Calu3 (cell line): ENCODE measurements around the gene CTSA. TPM values are rescaled to one million over a fixed set of nuclear protein-coding genes. Genes with fewer than 3 reads are reported as not detected.

Experiments
- BruUV-seq: library from RNA; stranded (reverse); fragments of 400-500 nt; replicated peaks from 2 replicates; lab custom pipeline; 2021; lab: Mats Ljungman, UMichigan
- CTCF ChIA-PET: fragments of 300-600 bp; sonication (Branson Sonifier 250); formaldehyde crosslinking; loops from one replicate; lab custom pipeline; 2022; ENCODE audit warnings: antibody characterized with exemption; lab: Charles Lee
- DNase-seq: peaks from one replicate; pipeline ENCODE4 v3.0.0; 2022
- H3K27ac Mint-ChIP-seq: one replicate; pipeline ENCODE4 v1.8.0; 2022; ENCODE audit warnings: mixed read lengths; ENCODE audit not compliant: unreplicated experiment
- H3K27me3 Mint-ChIP-seq: one replicate; pipeline ENCODE4 v1.8.0; 2022; ENCODE audit warnings: mixed read lengths; ENCODE audit not compliant: unreplicated experiment
- H3K36me3 Mint-ChIP-seq: one replicate; pipeline ENCODE4 v1.8.0; 2022; ENCODE audit warnings: mild to moderate bottlenecking, moderate library complexity, mixed read lengths; ENCODE audit not compliant: insufficient read depth, unreplicated experiment
- H3K4me1 Mint-ChIP-seq: one replicate; pipeline ENCODE4 v1.8.0; 2022; ENCODE audit warnings: mild to moderate bottlenecking, low read depth, mixed read lengths; ENCODE audit not compliant: unreplicated experiment
- H3K4me3 Mint-ChIP-seq: one replicate; pipeline ENCODE4 v1.8.0; 2022; ENCODE audit warnings: mild to moderate bottlenecking, low read depth, moderate library complexity, mixed read lengths; ENCODE audit not compliant: unreplicated experiment
- H3K9me3 Mint-ChIP-seq: one replicate; pipeline ENCODE4 v1.8.0; 2022; ENCODE audit warnings: low read depth, mixed read lengths; ENCODE audit not compliant: unreplicated experiment
- CTCF ChIP-seq: fragments of 200-600 bp; IDR thresholded peaks from one replicate; pipeline ENCODE4 v1.8.0; 2022; ENCODE audit warnings: antibody characterized with exemption; ENCODE audit not compliant: unreplicated experiment
- intact Hi-C: fragments of 100-400 bp; cut with micrococcal nuclease; formaldehyde crosslinking; loops from one replicate; pipeline ENCODE4 v1.10.0; 2022; ENCODE audit not compliant: unreplicated experiment
- total RNA-seq: library from RNA; stranded (reverse); gene quantifications from 2 replicates; pipeline ENCODE4 v1.2.3, GENCODE V29; 2022

The CTSA gene
- total RNA-seq, 1 experiment from 2014 or later, result 164 TPM

GRCh38 chr20:45909336-45909808 lies 18.2 kb downstream of the CTSA start:
- Mint-ChIP-seq H3K4me3 (no peak overlapping the region), H3K27ac (no peak overlapping the region), H3K27me3 (peaks cover 32% of the 10 kb centered on the region), H3K4me1 (peaks cover 18% of the 10 kb centered on the region), H3K36me3 (peaks cover 14% of the 10 kb centered on the region), H3K9me3 (no peaks in the 10 kb centered on the region)
- CTCF ChIA-PET, result interaction anchor here (0.6 to 1.6 kb wide), 2 partner anchors 16 to 24 kb away, joined by 3 to 4 read pairs; no protein-coding TSS in a partner anchor
- TF ChIP-seq CTCF, result no peak
- intact Hi-C loops, result no loop called here
- BruUV-seq, result no TSS peak
- DNase-seq, result no peak

GRCh38 chr20:45909817-45910669 lies 18.9 kb downstream of the CTSA start:
- H3K27me3 Mint-ChIP-seq, result peaks cover 35% of the 10 kb centered on the region
- peaks cover 14% of the 10 kb centered on the region for H3K36me3 Mint-ChIP-seq
- H3K9me3 Mint-ChIP-seq, result no peaks in the 10 kb centered on the region
- intact Hi-C loops, result no loop called here
- no peak for TF ChIP-seq CTCF
- H3K4me1 Mint-ChIP-seq, result peaks cover 18% of the 10 kb centered on the region
- CTCF ChIA-PET, result interaction anchor here (0.5 to 1.6 kb wide), 4 partner anchors 21 to 830 kb away, joined by 3 to 4 read pairs (median 4); partner anchors contain the start of gene PCIF1
- peak overlapping the region; percentile 40 for H3K27ac Mint-ChIP-seq
- no TSS peak for BruUV-seq
- H3K4me3 Mint-ChIP-seq, result no peak overlapping the region
- no peak for DNase-seq

- H3K27ac Mint-ChIP-seq, result peak overlapping the region; percentile 40
- no TSS peak for BruUV-seq
- peaks cover 39% of the 10 kb centered on the region for H3K27me3 Mint-ChIP-seq
- DNase-seq, result peak; percentile 88
- H3K4me3 Mint-ChIP-seq, result peak overlapping the region; percentile 62
- intact Hi-C loops, result no loop called here
- no peak for TF ChIP-seq CTCF
- CTCF ChIA-PET, result interaction anchor here (0.5 to 1.6 kb wide), 5 partner anchors 22 to 831 kb away, joined by 3 to 4 read pairs (median 3); partner anchors contain the start of gene PCIF1
- H3K36me3 Mint-ChIP-seq, result peaks cover 14% of the 10 kb centered on the region
- H3K9me3 Mint-ChIP-seq, result no peaks in the 10 kb centered on the region
- peaks cover 12% of the 10 kb centered on the region for H3K4me1 Mint-ChIP-seq
Measured at GRCh38 chr20:45910670-45911485, 19.7 kb downstream of the CTSA start.
